K562 treated with DMSO at 1 percent for 12 hours (cell line): Measurements from ENCODE around the gene GRB7. TPM values are rescaled to one million over a fixed set of nuclear protein-coding genes. Genes with fewer than 3 reads are reported as not detected.

Source experiments
- total RNA-seq: library from RNA; unstranded; fragments of 300-600 nt; gene quantifications from 2 replicates; pipeline ENCODE4 v1.2.3, GENCODE V29; 2022; ENCODE audit not compliant: insufficient read depth

Gene GRB7
- total RNA-seq: 5.5 and 7.7 TPM in 2 replicates

GRCh38 chr17:39737760-39738567 is at the start of gene GRB7:
Gene GRB7, plus strand, starts transcription at chr17:39737938. Its CDS starts 4,364 bp downstream, at chr17:39742302.

GRCh38 chr17:39699818-39700147 is 38.0 kb upstream of the GRB7 start, which contains the start of gene ERBB2:
Gene ERBB2, plus strand, starts transcription at chr17:39700064. Its CDS starts 175 bp downstream, at chr17:39700239.

GRCh38 chr17:39730095-39730921 is 7.4 kb upstream of the GRB7 start, which contains the start of gene MIEN1:
Gene MIEN1, minus strand, starts transcription at chr17:39730532. Its CDS starts 37 bp downstream, at chr17:39730495.

Other genes starting within 250 kb of the GRB7 start
- gene NEUROD2, start 130.0 kb upstream of the GRB7 start, total RNA-seq: not detected in 2 replicates
- not detected in 2 replicates for gene PPP1R1B, start 111.0 kb upstream of the GRB7 start, total RNA-seq
- 89.5 and 118 TPM in 2 replicates for gene STARD3, start 100.8 kb upstream of the GRB7 start, total RNA-seq
- 3.7 and 4.9 TPM in 2 replicates for gene TCAP, start 72.6 kb upstream of the GRB7 start, total RNA-seq
- 4.2 and 5.4 TPM in 2 replicates for gene PNMT, start 69.5 kb upstream of the GRB7 start, total RNA-seq
- gene PGAP3, start 49.9 kb upstream of the GRB7 start, total RNA-seq: 7.0 and 15.8 TPM in 2 replicates
- 2.6 and 6.4 TPM in 2 replicates for gene ERBB2, start 37.9 kb upstream of the GRB7 start, total RNA-seq
- gene MIEN1, start 7.4 kb upstream of the GRB7 start, total RNA-seq: 97.0 and 128 TPM in 2 replicates
- 0.47 TPM in 1 of 2 replicates, not detected in the other for gene IKZF3, start 126.4 kb downstream of the GRB7 start, total RNA-seq
- not detected in 2 replicates for gene ZPBP2, start 130.3 kb downstream of the GRB7 start, total RNA-seq
- 4.8 and 13.7 TPM in 2 replicates for gene GSDMB, start 180.7 kb downstream of the GRB7 start, total RNA-seq
- 20.5 and 42.5 TPM in 2 replicates for gene ORMDL3, start 189.7 kb downstream of the GRB7 start, total RNA-seq
- gene LRRC3C, start 189.8 kb downstream of the GRB7 start, total RNA-seq: not detected in 2 replicates
- not detected in 2 replicates for gene GSDMA, start 225.1 kb downstream of the GRB7 start, total RNA-seq
- gene PSMD3, start 242.9 kb downstream of the GRB7 start, total RNA-seq: 155 and 233 TPM in 2 replicates